Measurements from ENCODE around the gene RNU5D-1. TPM values are rescaled to one million over a fixed set of nuclear protein-coding genes. Genes with fewer than 3 reads are reported as not detected.

The RNU5D-1 gene
- total RNA-seq, 1 donor from 2014 or later, result not detected

- H3K27me3 Mint-ChIP-seq (ENCODE audit: low read depth), result no peaks in the 10 kb centered on the region
- no peak for TF ChIP-seq CTCF (conservative IDR thresholded peaks at IDR 0.05)
- H3K27ac Mint-ChIP-seq (ENCODE audit: unreplicated experiment), result no peak overlapping the region
- no peaks in the 10 kb centered on the region for H3K9me3 Mint-ChIP-seq
- H3K36me3 Mint-ChIP-seq (ENCODE audit: low read depth), result no peaks in the 10 kb centered on the region
- DNase-seq (ENCODE audit: low read depth, low spot score), result no peak
- H3K4me1 Mint-ChIP-seq, result no peaks in the 10 kb centered on the region
- no peak overlapping the region for H3K4me3 Mint-ChIP-seq
These were observed 37.8 kb downstream of the RNU5D-1 start for GRCh38 chr1:44693159-44693558.

- Mint-ChIP-seq H3K27ac (ENCODE audit: unreplicated experiment) (no peak overlapping the region), H3K27me3 (ENCODE audit: low read depth) (no peaks in the 10 kb centered on the region), H3K4me1 (no peaks in the 10 kb centered on the region), H3K9me3 (no peaks in the 10 kb centered on the region), H3K36me3 (ENCODE audit: low read depth) (no peaks in the 10 kb centered on the region), H3K4me3 (no peak overlapping the region)
- no peak for TF ChIP-seq CTCF (conservative IDR thresholded peaks at IDR 0.05)
- DNase-seq (ENCODE audit: low read depth, low spot score), result no peak
These were observed 41.6 kb downstream of the RNU5D-1 start for GRCh38 chr1:44689447-44689765.

GRCh38 chr1:44688760-44689446 lies 42.1 kb downstream of the RNU5D-1 start:
- Mint-ChIP-seq H3K36me3 (ENCODE audit: low read depth) (no peaks in the 10 kb centered on the region), H3K4me3 (no peak overlapping the region), H3K4me1 (no peaks in the 10 kb centered on the region)

DNA sequence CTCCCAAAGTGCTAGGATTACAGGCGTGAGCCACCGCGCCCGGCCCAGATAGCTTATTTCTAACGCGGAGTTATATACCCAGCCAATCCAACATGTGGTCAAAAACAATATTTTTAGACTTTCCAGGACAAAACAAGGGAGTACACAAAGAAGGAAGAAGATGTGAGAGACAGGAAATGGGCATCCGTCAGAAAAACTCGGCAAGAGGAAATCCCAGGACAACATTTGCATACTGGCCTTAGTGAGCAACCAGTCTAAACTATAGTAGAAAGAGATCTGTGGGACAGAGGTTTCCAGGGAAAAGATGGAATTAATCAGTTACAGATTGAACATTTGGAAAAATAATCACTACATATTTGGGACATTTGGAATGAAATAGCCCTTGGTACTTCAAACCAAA lies 45.1 kb downstream of the RNU5D-1 start:
- no peaks in the 10 kb centered on the region for H3K36me3 Mint-ChIP-seq (ENCODE audit: low read depth)
- no peaks in the 10 kb centered on the region for H3K4me1 Mint-ChIP-seq
- DNase-seq (ENCODE audit: low read depth, low spot score), result no peak
- H3K9me3 Mint-ChIP-seq, result no peaks in the 10 kb centered on the region
- TF ChIP-seq CTCF (conservative IDR thresholded peaks at IDR 0.05), result no peak
- H3K4me3 Mint-ChIP-seq, result no peak overlapping the region
- H3K27me3 Mint-ChIP-seq (ENCODE audit: low read depth), result no peaks in the 10 kb centered on the region
- H3K27ac Mint-ChIP-seq (ENCODE audit: unreplicated experiment), result peak overlapping the region; percentile 31

More at GRCh38 chr1:44688760-44689446, 42.1 kb downstream of the RNU5D-1 start:
- no peak for TF ChIP-seq CTCF (conservative IDR thresholded peaks at IDR 0.05)
- H3K9me3 Mint-ChIP-seq, result no peaks in the 10 kb centered on the region
- no peak overlapping the region for H3K27ac Mint-ChIP-seq (ENCODE audit: unreplicated experiment)
- no peaks in the 10 kb centered on the region for H3K27me3 Mint-ChIP-seq (ENCODE audit: low read depth)
- DNase-seq (ENCODE audit: low read depth, low spot score), result no peak

GRCh38 chr1:44685218-44685617 lies 45.8 kb downstream of the RNU5D-1 start:
- H3K27ac Mint-ChIP-seq (ENCODE audit: unreplicated experiment), result no peak overlapping the region
- H3K9me3 Mint-ChIP-seq, result no peaks in the 10 kb centered on the region
- no peaks in the 10 kb centered on the region for H3K36me3 Mint-ChIP-seq (ENCODE audit: low read depth)
- H3K4me3 Mint-ChIP-seq, result no peak overlapping the region
- no peaks in the 10 kb centered on the region for H3K4me1 Mint-ChIP-seq
- H3K27me3 Mint-ChIP-seq (ENCODE audit: low read depth), result no peaks in the 10 kb centered on the region
- no peak for TF ChIP-seq CTCF (conservative IDR thresholded peaks at IDR 0.05)
- no peak for DNase-seq (ENCODE audit: low read depth, low spot score)
